Testis (tissue), 3 donors: Measurements from ENCODE around the gene DNAJC15. TPM values are rescaled to one million over a fixed set of nuclear protein-coding genes. Genes with fewer than 3 reads are reported as not detected.
A peak's percentile ranks its signal among the peaks of the same experiment; 100 is the strongest.
"Not testable (repeated sequence)": the region's sequence is repeated elsewhere in the genome, so short reads cannot be mapped to it uniquely, and the experiment has no call there.

ENCODE experiments used
- DNase-seq: peaks from one replicate; pipeline ENCODE4 v3.0.0-alpha.2; 2019
- H3K27ac ChIP-seq, 2 donors: fragments of 200-600 bp; sonication (generic); one replicate each; pipeline ENCODE4 v1.5.1; 2019
- H3K27me3 ChIP-seq: fragments of 200-600 bp; sonication (generic); one replicate; pipeline ENCODE4 v1.5.1; 2019
- H3K36me3 ChIP-seq: fragments of 200-600 bp; sonication (generic); one replicate; pipeline ENCODE4 v1.5.1; 2017; ENCODE audit warnings: low read depth; ENCODE audit errors: missing control alignments
- H3K4me1 ChIP-seq: fragments of 200-600 bp; sonication (generic); one replicate; pipeline ENCODE4 v1.5.1; 2019
- H3K4me3 ChIP-seq, 2 donors: fragments of 200-600 bp; sonication (generic); one replicate each; pipeline ENCODE4 v1.5.1; 2017 to 2019
- H3K9me3 ChIP-seq: fragments of 200-600 bp; sonication (generic); one replicate; pipeline ENCODE4 v1.5.1; 2017
- CTCF ChIP-seq, 3 experiments: fragments of 450-650 bp in 2 of 3; fragments of 200-600 bp in 1 of 3; sonication (generic) in 1 of 3; IDR thresholded peaks; one replicate each; pipeline ENCODE4 v1.5.1; 2016 to 2019; ENCODE audit warnings: antibody characterized with exemption in 3 of 3, mild to moderate bottlenecking in 2 of 3, moderate library complexity in 1 of 3
- POLR2A ChIP-seq: fragments of 450-650 bp; IDR thresholded peaks from one replicate; pipeline ENCODE4 v1.6.1; 2017; ENCODE audit warnings: antibody characterized with exemption, mild to moderate bottlenecking, moderate library complexity
- WGBS, 2 donors: methylation state at CpG; one replicate each; pipeline ENCODE4 v1.1.5; 2018; 5-methylcytosine and 5-hydroxymethylcytosine counted together
- intact Hi-C: fragments of 100-400 bp; cut with DNase I; formaldehyde crosslinking; loops from one replicate; pipeline ENCODE4 v1.15.1; 2023; ENCODE audit warnings: low total_unique reads
- polyA plus RNA-seq: library from polyadenylated mRNA; stranded (reverse); fragments of 350-450 nt; fragmentation: Illumina TruSeq; extraction: RNeasy Lipid Tissue Mini Kit (QIAGEN cat#74804); gene quantifications from one replicate; pipeline ENCODE4 v1.2.3, GENCODE V29; 2014; ENCODE audit warnings: low read depth, low replicate concordance; ENCODE audit not compliant: insufficient read depth
- total RNA-seq, 2 donors: library from RNA; depleted of rRNA; stranded (reverse); fragments of >200 nt; gene quantifications; one replicate each; pipeline ENCODE4 v1.2.3, GENCODE V29; 2016

DNAJC15 gene
- total and polyA plus RNA-seq, 3 donors from 2014 or later = 11.8 to 49.8 (median 17.2) TPM

DNA sequence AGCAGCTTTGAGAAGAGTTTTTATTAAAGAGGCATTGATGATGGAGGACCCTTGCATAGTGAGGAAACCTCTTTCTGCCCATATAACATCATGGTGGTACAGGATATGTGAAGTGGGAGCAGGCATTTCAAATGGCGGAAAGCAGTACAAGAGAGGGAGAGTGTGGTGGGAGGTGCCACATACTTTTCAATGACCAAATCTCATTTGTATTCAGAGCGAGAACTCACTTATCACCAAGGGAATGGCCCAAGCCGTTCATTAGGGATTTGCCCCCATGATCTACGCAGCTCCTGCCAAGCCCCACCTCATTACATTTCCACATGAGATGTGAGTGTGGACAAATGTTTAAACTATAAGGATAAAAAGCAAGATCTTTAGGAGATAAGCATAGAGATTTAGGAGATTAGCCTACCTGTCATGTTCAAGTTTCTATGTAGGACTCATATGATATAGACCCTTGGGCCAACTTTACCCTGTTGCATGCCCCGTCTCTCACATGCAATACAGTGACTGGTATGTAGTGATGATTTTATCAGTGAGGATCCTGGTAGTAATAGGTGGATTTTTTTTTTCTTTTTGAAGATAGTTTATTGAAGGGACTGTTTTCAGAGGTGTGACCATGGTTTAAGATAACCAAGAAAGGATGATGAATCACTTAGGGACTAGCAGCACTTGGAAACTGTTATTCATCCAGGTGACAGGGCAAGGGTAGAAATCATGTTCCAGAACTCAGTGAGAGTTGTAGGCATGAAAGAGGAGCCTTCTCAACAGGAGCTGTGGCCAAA lies 38.3 kb downstream of the DNAJC15 start:
- Histone ChIP-seq H3K27me3 (no peaks in the 10 kb centered on the region), H3K36me3 (no peaks in the 10 kb centered on the region), H3K9me3 (no peaks in the 10 kb centered on the region), H3K27ac (no peak overlapping the region), H3K4me1 (peaks cover 11% of the 10 kb centered on the region), H3K4me3 (no peak overlapping the region)
- no peak for TF ChIP-seq POLR2A
- TF ChIP-seq CTCF (IDR thresholded peaks at IDR 0.05) = no peak
- DNase-seq = no peak
- intact Hi-C loops = no loop called here
- 87 to 88% methylated on average over 5 of the region's 5 CpGs for WGBS, 2 donors

- TF ChIP-seq POLR2A = no peak
- no peak for TF ChIP-seq CTCF (IDR thresholded peaks at IDR 0.05)
- H3K27me3 ChIP-seq = no peaks in the 10 kb centered on the region
- H3K27ac ChIP-seq = no peak overlapping the region
- 89 to 92% methylated on average over 1 of the region's 1 CpG for WGBS, 2 donors
- H3K4me3 ChIP-seq = no peak overlapping the region
- DNase-seq = no peak
- intact Hi-C loops = no loop called here
- H3K36me3 ChIP-seq = no peaks in the 10 kb centered on the region
- H3K9me3 ChIP-seq = no peaks in the 10 kb centered on the region
- peaks cover 4% of the 10 kb centered on the region for H3K4me1 ChIP-seq
Measured at GRCh38 chr13:43071824-43072223, 48.4 kb downstream of the DNAJC15 start.

DNA sequence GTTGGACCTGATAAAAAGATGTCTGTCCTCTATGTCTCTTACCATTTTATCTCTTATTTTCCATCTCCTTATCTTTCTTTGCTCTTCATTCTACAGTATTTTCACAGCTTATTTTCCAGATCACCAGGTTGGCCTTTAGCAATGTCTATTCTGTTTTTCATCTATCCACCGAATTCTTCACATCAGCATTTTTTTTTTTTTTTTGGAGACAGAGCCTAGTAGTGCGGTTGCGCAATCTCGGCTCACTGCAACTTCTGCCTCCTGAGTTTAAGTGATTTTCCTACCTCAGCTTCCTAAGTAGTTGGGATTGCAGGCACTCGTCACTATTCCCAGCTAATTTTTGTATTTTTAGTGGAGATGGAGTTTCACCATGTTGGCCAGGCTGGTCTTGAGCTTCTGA lies 49.0 kb downstream of the DNAJC15 start:
- H3K4me1 ChIP-seq = peaks cover 10% of the 10 kb centered on the region
- WGBS, 2 donors = 89 to 91% methylated on average over 5 of the region's 5 CpGs
- no peaks in the 10 kb centered on the region for H3K9me3 ChIP-seq
- no peaks in the 10 kb centered on the region for H3K36me3 ChIP-seq
- H3K4me3 ChIP-seq = no peak overlapping the region
- H3K27me3 ChIP-seq = no peaks in the 10 kb centered on the region
- TF ChIP-seq CTCF (IDR thresholded peaks at IDR 0.05) = no peak
- no peak for TF ChIP-seq POLR2A
- intact Hi-C loops = no loop called here
- H3K27ac ChIP-seq = no peak overlapping the region
- peak; percentile 44 for DNase-seq

- no peak for TF ChIP-seq CTCF (IDR thresholded peaks at IDR 0.05)
- TF ChIP-seq POLR2A = no peak
- peaks cover 18% of the 10 kb centered on the region for H3K4me1 ChIP-seq
- H3K36me3 ChIP-seq = no peaks in the 10 kb centered on the region
- H3K9me3 ChIP-seq = no peaks in the 10 kb centered on the region
- intact Hi-C loops = no loop called here
- no peak overlapping the region for H3K27ac ChIP-seq
- H3K27me3 ChIP-seq = no peaks in the 10 kb centered on the region
- no peak for DNase-seq
- WGBS, 2 donors = 88 to 91% methylated on average over 3 of the region's 3 CpGs
- H3K4me3 ChIP-seq = no peak overlapping the region
Measured at GRCh38 chr13:43074824-43075510, 51.6 kb downstream of the DNAJC15 start.

DNA sequence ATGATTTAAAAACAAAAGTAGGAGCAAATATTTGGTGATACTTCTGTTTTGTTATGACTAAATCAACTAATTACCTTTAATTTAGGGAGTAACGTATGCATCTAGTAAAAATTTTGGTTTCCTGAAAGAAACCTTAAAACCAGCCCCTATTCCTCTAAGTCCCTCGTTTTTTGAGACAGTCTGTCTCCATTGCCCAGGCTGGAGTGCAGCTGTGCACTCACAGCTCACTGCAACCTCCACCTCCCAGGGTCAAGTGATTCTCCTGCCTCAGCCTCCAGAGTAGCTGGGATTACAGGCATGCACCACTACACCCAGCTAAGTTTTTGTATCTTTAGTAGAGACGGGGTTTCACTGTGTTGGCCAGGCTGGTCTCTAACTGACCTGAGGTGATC lies 52.1 kb downstream of the DNAJC15 start:
- WGBS, 2 donors = 77 to 90% methylated on average over 3 of the region's 3 CpGs
- peaks cover 18% of the 10 kb centered on the region for H3K4me1 ChIP-seq
- intact Hi-C loops = not testable (repeated sequence)

More for the DNA sequence above, 52.1 kb downstream of the DNAJC15 start:
- DNase-seq, H3K4me3 ChIP-seq, H3K27ac ChIP-seq, H3K27me3 ChIP-seq, H3K9me3 ChIP-seq, H3K36me3 ChIP-seq: not testable (repeated sequence)
